Epithelial cell of esophagus (primary cell): ENCODE results near the gene ELMOD1.

Experiments used
- DNase-seq: peaks from one replicate; pipeline ENCODE4 v3.0.0; 2010; ENCODE audit warnings: low read depth
- H3K4me3 ChIP-seq: 2 replicates; pipeline ENCODE4 v1.5.1; 2011; ENCODE audit warnings: mild to moderate bottlenecking, low read length, control low read depth
- CTCF ChIP-seq: IDR thresholded peaks from 2 replicates; pipeline ENCODE4 v1.5.1; 2011; ENCODE audit warnings: low read depth, mild to moderate bottlenecking, low read length, control low read depth, inconsistent platforms; ENCODE audit not compliant: insufficient read depth; ENCODE audit errors: missing control alignments

Gene ELMOD1

DNA sequence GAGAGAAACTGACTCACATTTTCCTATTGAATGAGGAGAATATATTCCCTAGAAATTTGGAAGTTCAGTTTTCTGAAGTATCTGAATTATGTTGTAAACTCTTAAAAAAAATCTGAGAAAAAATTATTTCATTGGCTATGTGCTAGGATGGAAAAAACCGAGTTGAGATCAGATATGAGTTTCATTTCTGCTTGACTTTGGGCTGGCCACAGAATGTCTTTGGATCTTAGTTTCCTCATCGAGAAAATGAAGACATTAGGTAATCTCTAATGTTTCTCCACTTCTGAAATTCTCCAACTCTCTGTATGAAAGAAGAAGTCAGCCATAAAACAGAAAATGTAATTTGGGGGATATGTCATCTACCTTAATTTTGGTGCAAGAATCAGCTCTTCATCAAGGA is 92.1 kb downstream of the ELMOD1 start:
- TF ChIP-seq CTCF = no peak
- no peak overlapping the region for H3K4me3 ChIP-seq
- no peak for DNase-seq

- H3K4me3 ChIP-seq = no peak overlapping the region
- peak; percentile 37 for DNase-seq
- TF ChIP-seq CTCF = peak; percentile 61
These were observed 92.9 kb downstream of the ELMOD1 start for GRCh38 chr11:107683807-107684206.

GRCh38 chr11:107688322-107688918 is 97.5 kb downstream of the ELMOD1 start:
- no peak overlapping the region for H3K4me3 ChIP-seq
- no peak for TF ChIP-seq CTCF
- no peak for DNase-seq

- TF ChIP-seq CTCF = peak; percentile 74
- H3K4me3 ChIP-seq = no peak overlapping the region
- peak; percentile 69 for DNase-seq
These were observed 98.6 kb downstream of the ELMOD1 start for GRCh38 chr11:107689317-107690202.

DNA sequence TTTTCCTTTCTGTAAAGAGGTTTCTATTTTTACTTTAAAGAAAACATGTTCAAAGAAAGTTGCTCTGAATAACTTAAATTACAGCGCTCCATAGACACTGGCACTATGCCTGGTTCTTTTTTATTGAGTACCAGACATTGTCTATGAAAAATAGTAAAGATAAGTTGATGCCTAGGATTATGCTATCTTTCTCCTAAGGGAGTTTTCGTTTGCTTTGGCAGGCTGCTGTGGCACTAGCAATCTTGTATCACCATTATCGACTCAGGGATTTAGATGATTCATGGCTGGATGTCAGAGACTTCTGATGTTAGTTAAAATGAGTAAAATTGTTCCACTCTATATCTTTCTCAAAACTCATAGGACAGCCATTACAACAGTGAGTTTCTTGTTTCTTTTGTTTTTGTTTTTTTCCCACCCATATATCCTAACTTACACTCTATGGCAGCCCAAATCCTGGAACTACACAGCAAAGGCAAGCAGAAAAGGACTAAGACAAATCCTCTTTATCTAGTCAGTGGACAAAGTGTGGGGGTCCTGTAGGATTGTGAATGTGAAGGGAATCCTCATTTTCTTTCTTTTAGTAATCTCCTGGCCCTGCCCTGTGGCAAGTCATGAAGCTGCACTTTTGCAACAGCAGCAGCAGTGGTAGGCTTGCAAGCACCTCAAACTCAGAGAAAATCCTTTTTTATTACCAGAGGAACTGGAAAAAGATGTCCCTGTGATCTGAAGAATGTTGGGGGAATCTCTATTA is 100.2 kb downstream of the ELMOD1 start:
- TF ChIP-seq CTCF = no peak
- peak; percentile 19 for DNase-seq
- H3K4me3 ChIP-seq = no peak overlapping the region

- no peak for TF ChIP-seq CTCF
- no peak overlapping the region for H3K4me3 ChIP-seq
- DNase-seq = no peak
These were observed 104.5 kb downstream of the ELMOD1 start for GRCh38 chr11:107695446-107695845.
